Neural progenitor cell (in vitro differentiated cells): ENCODE data around the gene DEGS2.

ENCODE experiments used
- EZH2 ChIP-seq: fragments of 200-600 bp; sonication (generic); IDR thresholded peaks from 2 replicates; pipeline ENCODE4 v1.6.1; 2017; ENCODE audit warnings: antibody characterized with exemption, mild to moderate bottlenecking, moderate library complexity
- TF ChIP-seq, protein P1 (sequence below): fragments of 200-600 bp; sonication (generic); IDR thresholded peaks from 2 replicates; pipeline ENCODE4 v1.5.1; 2017; ENCODE audit warnings: antibody characterized with exemption, mild to moderate bottlenecking

- TF ChIP-seq, protein P1, sequence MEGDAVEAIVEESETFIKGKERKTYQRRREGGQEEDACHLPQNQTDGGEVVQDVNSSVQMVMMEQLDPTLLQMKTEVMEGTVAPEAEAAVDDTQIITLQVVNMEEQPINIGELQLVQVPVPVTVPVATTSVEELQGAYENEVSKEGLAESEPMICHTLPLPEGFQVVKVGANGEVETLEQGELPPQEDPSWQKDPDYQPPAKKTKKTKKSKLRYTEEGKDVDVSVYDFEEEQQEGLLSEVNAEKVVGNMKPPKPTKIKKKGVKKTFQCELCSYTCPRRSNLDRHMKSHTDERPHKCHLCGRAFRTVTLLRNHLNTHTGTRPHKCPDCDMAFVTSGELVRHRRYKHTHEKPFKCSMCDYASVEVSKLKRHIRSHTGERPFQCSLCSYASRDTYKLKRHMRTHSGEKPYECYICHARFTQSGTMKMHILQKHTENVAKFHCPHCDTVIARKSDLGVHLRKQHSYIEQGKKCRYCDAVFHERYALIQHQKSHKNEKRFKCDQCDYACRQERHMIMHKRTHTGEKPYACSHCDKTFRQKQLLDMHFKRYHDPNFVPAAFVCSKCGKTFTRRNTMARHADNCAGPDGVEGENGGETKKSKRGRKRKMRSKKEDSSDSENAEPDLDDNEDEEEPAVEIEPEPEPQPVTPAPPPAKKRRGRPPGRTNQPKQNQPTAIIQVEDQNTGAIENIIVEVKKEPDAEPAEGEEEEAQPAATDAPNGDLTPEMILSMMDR, result no peak
- peak; percentile 98 for TF ChIP-seq EZH2
Observed at GRCh38 chr14:100159094-100159864, at the start of gene DEGS2.
